ENCODE results near the gene SYTL1. TPM values are rescaled to one million over a fixed set of nuclear protein-coding genes. Genes with fewer than 3 reads are reported as not detected.

Gene SYTL1
- polyA plus RNA-seq, 1 of the 3 experiments (the other 2 are of a cell fraction): 3.0 TPM

DNA sequence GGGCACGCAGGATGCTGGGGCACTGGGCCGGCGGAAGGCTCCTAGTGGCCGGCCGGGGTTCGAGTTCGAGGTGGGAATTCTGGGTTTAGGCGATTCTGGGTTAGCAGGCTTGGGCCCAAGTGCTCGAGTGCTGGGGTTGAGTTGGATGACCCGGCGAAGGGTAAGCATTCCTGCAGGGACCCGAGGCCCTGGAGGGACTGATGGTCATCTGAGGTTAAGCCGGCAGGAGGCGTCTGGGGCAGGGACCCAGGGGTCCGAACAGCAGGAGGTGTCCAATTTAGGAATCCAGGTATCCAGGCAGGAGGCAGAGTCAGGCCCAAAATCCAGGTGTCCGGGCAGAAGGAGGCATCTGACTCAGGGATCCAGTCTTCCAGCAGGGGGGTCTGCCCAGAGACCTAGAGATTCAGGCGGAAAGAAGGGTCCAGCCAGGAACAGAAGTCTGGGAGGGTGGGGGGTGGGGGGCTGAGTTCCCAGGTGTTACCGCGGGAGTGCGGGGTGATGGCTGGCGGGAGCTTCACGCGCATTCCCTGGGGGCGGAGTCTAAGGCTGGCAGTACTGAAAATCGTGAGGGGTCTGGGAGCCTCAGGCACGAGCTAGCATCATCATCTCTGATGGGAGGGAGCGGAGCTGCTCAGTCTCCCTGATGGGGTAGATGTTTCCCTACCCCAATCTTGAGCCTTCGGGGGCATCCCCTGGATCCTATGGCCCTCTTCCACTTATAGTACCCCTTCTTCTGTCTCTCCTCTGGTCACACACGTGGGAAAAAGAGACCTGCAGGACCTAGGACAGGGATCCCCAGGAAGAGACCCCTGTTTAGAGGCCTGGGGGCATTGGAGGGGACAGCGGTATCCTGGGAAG is 51.2 kb downstream of the SYTL1 start:
- Histone ChIP-seq H3K36me3 (replicated peaks in 1 of 2; ENCODE audit: control insufficient read depth in 1 of 2, insufficient read depth in 2 of 2, low read length in 1 of 2) (no peaks in the 10 kb centered on the region), H4K20me1 (ENCODE audit: insufficient read depth) (no peaks in the 10 kb centered on the region), H2AFZ (ENCODE audit: low read depth) (peak overlapping the region; percentile 93; the same call in 1 of the 2 replicates), H3K27ac (ENCODE audit: low read depth in 2 of 2, low read length in 1 of 2) (peak overlapping the region; percentile 34 to 60; a peak in 2 of 4 replicates), H3K4me1 (ENCODE audit: control insufficient read depth in 1 of 2, insufficient read depth in 2 of 2, low read depth in 1 of 2, low read length in 1 of 2) (peaks cover 0 to 28% of the 10 kb centered on the region in 2 experiments; a peak in 2 of 4 replicates), H3K9ac (peak overlapping the region; percentile 95), H3K4me3 (ENCODE audit: low read depth in 2 of 2, low read length in 1 of 2) (peak overlapping the region; percentile 71 to 94), H3K27me3 (ENCODE audit: insufficient read depth) (no peaks in the 10 kb centered on the region; the same call in 1 of the 2 replicates), H3F3A (replicated peaks; ENCODE audit: insufficient read depth) (peaks cover 9% of the 10 kb centered on the region), H3K9me2 (no peaks in the 10 kb centered on the region), H3K4me2 (peak overlapping the region; percentile 100), H3K9me3 (no peaks in the 10 kb centered on the region), H3K79me2 (ENCODE audit: insufficient read depth) (peaks cover 11% of the 10 kb centered on the region; the same call in 1 of the 2 replicates)
- 51% methylated on average over 14 of the region's 30 CpGs for WGBS (ENCODE audit: low lambda C conversion rate)
- no peak for TF ChIP-seq FOSL2 (IDR thresholded peaks at IDR 0.05; ENCODE audit: borderline replicate concordance, low read depth)
- TF ChIP-seq, protein P1, sequence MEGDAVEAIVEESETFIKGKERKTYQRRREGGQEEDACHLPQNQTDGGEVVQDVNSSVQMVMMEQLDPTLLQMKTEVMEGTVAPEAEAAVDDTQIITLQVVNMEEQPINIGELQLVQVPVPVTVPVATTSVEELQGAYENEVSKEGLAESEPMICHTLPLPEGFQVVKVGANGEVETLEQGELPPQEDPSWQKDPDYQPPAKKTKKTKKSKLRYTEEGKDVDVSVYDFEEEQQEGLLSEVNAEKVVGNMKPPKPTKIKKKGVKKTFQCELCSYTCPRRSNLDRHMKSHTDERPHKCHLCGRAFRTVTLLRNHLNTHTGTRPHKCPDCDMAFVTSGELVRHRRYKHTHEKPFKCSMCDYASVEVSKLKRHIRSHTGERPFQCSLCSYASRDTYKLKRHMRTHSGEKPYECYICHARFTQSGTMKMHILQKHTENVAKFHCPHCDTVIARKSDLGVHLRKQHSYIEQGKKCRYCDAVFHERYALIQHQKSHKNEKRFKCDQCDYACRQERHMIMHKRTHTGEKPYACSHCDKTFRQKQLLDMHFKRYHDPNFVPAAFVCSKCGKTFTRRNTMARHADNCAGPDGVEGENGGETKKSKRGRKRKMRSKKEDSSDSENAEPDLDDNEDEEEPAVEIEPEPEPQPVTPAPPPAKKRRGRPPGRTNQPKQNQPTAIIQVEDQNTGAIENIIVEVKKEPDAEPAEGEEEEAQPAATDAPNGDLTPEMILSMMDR (IDR thresholded peaks at IDR 0.05): peak; percentile 43
- DNase-seq: peak; percentile 72
- ChIA-PET CTCF (interaction anchor here (0.6 to 20.0 kb wide), 14 partner anchors 21 to 270 kb away, joined by 3 to 731 read pairs (median 4); partner anchors contain the start of gene AHDC1), POLR2A (interaction anchor here (1.1 kb wide), 1 partner anchor 279 kb away, joined by 3 read pairs; the partner anchor contains the start of gene IFI6)

DNA sequence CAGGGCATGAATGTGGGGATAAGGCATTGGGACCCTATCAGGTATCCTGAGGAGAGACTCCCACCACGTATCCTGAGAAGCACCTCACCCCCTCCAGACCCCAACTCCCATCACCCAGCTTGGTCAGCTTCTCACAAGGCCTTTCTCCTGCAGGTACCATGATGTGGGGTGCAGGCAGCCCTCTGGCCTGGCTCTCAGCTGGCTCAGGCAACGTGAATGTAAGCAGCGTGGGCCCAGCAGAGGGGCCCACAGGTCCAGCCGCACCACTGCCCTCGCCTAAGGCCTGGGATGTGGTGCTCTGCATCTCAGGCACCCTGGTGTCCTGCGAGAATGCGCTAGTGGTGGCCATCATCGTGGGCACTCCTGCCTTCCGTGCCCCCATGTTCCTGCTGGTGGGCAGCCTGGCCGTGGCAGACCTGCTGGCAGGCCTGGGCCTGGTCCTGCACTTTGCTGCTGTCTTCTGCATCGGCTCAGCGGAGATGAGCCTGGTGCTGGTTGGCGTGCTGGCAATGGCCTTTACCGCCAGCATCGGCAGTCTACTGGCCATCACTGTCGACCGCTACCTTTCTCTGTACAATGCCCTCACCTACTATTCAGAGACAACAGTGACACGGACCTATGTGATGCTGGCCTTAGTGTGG is 51.9 kb downstream of the SYTL1 start:
- ChIA-PET CTCF (interaction anchor here (0.6 to 20.0 kb wide), 18 partner anchors 22 to 291 kb away, joined by 3 to 731 read pairs (median 4); partner anchors contain the start of genes AHDC1 and MAP3K6), POLR2A (interaction anchor here (1.1 kb wide), 1 partner anchor 278 kb away, joined by 3 read pairs; the partner anchor contains the start of gene IFI6)
- DNase-seq: no peak
- Histone ChIP-seq H3K9ac (peak overlapping the region; percentile 95), H2AFZ (ENCODE audit: low read depth) (no peak overlapping the region), H3K9me2 (no peaks in the 10 kb centered on the region), H4K20me1 (ENCODE audit: insufficient read depth) (no peaks in the 10 kb centered on the region), H3K79me2 (ENCODE audit: insufficient read depth) (peaks cover 11% of the 10 kb centered on the region; the same call in 1 of the 2 replicates), H3K36me3 (replicated peaks in 1 of 2; ENCODE audit: control insufficient read depth in 1 of 2, insufficient read depth in 2 of 2, low read length in 1 of 2) (no peaks in the 10 kb centered on the region), H3F3A (replicated peaks; ENCODE audit: insufficient read depth) (peaks cover 9% of the 10 kb centered on the region), H3K9me3 (no peaks in the 10 kb centered on the region), H3K4me1 (ENCODE audit: control insufficient read depth in 1 of 2, insufficient read depth in 2 of 2, low read depth in 1 of 2, low read length in 1 of 2) (peaks cover 0 to 28% of the 10 kb centered on the region in 2 experiments; a peak in 2 of 4 replicates), H3K4me3 (ENCODE audit: low read depth in 2 of 2, low read length in 1 of 2) (no peak overlapping the region; a peak in 1 of 4 replicates), H3K27me3 (ENCODE audit: insufficient read depth) (no peaks in the 10 kb centered on the region; the same call in 1 of the 2 replicates), H3K4me2 (peak overlapping the region; percentile 100), H3K27ac (ENCODE audit: low read depth in 2 of 2, low read length in 1 of 2) (no peak overlapping the region; a peak in 1 of 4 replicates)
- 94% methylated on average over 8 of the region's 18 CpGs for WGBS (ENCODE audit: low lambda C conversion rate)
- no peak for TF ChIP-seq GATA2 (CRISPR knock-in tag; IDR thresholded peaks at IDR 0.05)
- TF ChIP-seq YY1 (IDR thresholded peaks at IDR 0.05; ENCODE audit: low read depth): no peak
- TF ChIP-seq TEAD4 (IDR thresholded peaks at IDR 0.05; ENCODE audit: borderline replicate concordance, insufficient read depth): no peak
- no peak for TF ChIP-seq GABPA (IDR thresholded peaks at IDR 0.05; ENCODE audit: low read depth)
- no peak for TF ChIP-seq TAF1 (IDR thresholded peaks at IDR 0.05; ENCODE audit: borderline replicate concordance, low read depth, low read length)
- TF ChIP-seq, protein P2, sequence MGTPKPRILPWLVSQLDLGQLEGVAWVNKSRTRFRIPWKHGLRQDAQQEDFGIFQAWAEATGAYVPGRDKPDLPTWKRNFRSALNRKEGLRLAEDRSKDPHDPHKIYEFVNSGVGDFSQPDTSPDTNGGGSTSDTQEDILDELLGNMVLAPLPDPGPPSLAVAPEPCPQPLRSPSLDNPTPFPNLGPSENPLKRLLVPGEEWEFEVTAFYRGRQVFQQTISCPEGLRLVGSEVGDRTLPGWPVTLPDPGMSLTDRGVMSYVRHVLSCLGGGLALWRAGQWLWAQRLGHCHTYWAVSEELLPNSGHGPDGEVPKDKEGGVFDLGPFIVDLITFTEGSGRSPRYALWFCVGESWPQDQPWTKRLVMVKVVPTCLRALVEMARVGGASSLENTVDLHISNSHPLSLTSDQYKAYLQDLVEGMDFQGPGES (IDR thresholded peaks at IDR 0.05; ENCODE audit: low read depth, low read length): no peak
- no peak for TF ChIP-seq EP300 (IDR thresholded peaks at IDR 0.05; ENCODE audit: borderline replicate concordance in 1 of 2, low read depth in 1 of 2, low read length in 1 of 2)
- TF ChIP-seq RFX5 (IDR thresholded peaks at IDR 0.05; ENCODE audit: low read length): no peak
- no peak for TF ChIP-seq ELF1 (IDR thresholded peaks at IDR 0.05)
- TF ChIP-seq, protein P1 (IDR thresholded peaks at IDR 0.05): no peak
- TF ChIP-seq, protein P3, sequence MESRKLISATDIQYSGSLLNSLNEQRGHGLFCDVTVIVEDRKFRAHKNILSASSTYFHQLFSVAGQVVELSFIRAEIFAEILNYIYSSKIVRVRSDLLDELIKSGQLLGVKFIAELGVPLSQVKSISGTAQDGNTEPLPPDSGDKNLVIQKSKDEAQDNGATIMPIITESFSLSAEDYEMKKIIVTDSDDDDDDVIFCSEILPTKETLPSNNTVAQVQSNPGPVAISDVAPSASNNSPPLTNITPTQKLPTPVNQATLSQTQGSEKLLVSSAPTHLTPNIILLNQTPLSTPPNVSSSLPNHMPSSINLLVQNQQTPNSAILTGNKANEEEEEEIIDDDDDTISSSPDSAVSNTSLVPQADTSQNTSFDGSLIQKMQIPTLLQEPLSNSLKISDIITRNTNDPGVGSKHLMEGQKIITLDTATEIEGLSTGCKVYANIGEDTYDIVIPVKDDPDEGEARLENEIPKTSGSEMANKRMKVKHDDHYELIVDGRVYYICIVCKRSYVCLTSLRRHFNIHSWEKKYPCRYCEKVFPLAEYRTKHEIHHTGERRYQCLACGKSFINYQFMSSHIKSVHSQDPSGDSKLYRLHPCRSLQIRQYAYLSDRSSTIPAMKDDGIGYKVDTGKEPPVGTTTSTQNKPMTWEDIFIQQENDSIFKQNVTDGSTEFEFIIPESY (IDR thresholded peaks at IDR 0.05; ENCODE audit: borderline replicate concordance, low read depth): no peak
- no peak for TF ChIP-seq RXRA (IDR thresholded peaks at IDR 0.05; ENCODE audit: borderline replicate concordance, low read depth)
- no peak for TF ChIP-seq POLR2AphosphoS5 (IDR thresholded peaks at IDR 0.05; ENCODE audit: low read depth, low read length)
- no peak for TF ChIP-seq RAD21 (IDR thresholded peaks at IDR 0.05; ENCODE audit: low read length)
- TF ChIP-seq EZH2phosphoT487 (IDR thresholded peaks at IDR 0.05; ENCODE audit: borderline replicate concordance, low read depth): no peak
